ENCODE measurements around the gene NCS1.
A peak's percentile ranks its signal among the peaks of the same experiment; 100 is the strongest.
"Not testable (repeated sequence)": the region's sequence is repeated elsewhere in the genome, so short reads cannot be mapped to it uniquely, and the experiment has no call there.

NCS1 gene

GRCh38 chr9:130237076-130237475 is 64.9 kb downstream of the NCS1 start:
- no peak for DNase-seq (ENCODE audit: low read depth, low spot score)

DNA sequence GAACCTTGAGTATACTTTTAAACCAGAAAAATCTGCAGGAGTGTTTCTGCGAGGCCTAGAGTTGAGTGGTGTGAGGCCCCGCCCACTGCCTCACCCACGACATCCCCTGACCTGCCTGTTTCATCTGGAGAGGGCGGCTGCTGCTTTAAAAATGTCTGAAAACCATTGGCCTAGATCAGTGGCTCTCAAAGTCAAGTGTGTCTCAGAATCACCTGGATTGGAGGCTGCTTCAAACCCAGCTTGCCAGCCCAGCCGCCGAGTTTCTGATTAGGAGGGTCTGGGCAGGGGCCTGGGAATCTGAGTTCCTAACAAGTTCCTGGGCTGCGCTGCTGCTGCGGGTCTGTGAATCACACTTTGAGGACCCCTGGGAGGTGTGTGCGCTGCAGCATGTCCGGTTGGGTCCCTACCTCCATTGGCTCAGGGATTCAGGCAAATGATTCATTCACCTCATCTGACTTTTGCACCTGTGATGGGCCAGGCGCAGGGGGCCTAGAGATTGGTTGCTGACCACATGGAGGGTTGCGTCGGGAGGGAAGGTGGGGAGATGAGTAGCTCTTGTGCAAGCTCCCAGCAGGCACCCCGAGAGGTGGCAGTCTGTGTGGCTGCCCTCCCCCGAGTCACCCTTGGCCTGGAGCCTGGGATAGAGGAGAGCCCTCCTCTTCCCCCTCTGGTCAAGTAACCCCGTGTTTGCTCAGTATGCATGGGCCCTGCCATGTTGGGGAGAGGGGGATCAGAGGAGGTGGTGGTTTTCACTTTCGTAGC is 65.7 kb downstream of the NCS1 start:
- no peak for DNase-seq (ENCODE audit: low read depth, low spot score)

DNA sequence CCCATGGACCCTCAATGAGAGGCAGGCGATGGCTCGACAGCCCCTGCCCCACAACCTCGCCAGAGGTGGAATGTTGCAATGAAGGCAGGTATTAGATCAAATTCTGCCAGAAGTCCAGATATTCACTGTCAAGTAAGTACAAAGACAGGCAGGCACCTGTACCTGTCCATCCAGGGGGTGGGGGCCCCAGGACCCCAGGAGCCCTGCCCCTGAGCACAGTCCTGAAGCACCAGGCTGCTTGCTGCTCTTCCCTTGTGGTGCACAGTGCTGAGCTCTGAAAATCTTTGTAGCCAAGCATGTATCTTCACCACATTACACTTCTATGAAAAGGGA is 67.1 kb downstream of the NCS1 start:
- DNase-seq (ENCODE audit: low read depth, low spot score): no peak

- peak; percentile 34 for DNase-seq (ENCODE audit: low read depth, low spot score)
Measured at GRCh38 chr9:130239741-130240241, 67.6 kb downstream of the NCS1 start.

DNA sequence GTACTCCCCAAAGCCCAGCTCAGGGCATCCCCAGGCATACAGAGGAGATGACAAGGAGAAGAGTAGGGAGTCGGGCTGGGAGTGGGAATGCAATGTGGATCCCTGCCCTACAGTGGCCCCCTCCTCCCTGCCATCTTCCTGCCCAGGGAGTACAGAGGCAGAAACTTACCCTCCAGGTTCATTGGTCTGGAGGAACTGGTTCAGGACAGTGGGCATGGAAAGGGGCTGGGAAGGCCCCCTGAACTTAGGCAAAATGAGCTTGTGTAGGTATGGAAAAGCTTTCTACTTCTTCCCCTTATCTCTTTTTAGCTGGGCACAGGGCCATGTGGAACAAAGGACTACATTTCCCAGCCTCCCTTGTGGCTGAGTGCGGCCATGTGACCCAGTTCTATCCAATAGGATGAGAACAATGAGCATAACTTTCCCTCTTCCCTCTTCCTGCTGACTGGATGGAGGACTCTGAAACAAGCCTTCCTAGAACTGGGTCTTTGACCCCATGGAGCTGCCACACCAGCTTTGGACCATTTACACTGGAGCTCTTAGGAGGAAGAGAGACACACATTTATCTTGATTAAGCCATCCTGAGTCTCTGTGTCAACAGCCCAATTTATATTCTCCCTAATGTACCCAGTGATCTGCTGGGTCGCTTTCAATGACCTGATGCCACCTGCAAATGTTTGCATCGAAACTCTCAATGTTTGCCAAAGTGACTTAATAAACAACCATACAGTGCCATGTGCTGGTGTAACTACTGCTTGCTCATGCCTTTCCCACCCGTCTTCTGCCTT is 68.4 kb downstream of the NCS1 start:
- DNase-seq (ENCODE audit: low read depth, low spot score): peak; percentile 82

GRCh38 chr9:130241198-130241535 is 69.0 kb downstream of the NCS1 start:
- no peak for DNase-seq (ENCODE audit: low read depth, low spot score)

DNA sequence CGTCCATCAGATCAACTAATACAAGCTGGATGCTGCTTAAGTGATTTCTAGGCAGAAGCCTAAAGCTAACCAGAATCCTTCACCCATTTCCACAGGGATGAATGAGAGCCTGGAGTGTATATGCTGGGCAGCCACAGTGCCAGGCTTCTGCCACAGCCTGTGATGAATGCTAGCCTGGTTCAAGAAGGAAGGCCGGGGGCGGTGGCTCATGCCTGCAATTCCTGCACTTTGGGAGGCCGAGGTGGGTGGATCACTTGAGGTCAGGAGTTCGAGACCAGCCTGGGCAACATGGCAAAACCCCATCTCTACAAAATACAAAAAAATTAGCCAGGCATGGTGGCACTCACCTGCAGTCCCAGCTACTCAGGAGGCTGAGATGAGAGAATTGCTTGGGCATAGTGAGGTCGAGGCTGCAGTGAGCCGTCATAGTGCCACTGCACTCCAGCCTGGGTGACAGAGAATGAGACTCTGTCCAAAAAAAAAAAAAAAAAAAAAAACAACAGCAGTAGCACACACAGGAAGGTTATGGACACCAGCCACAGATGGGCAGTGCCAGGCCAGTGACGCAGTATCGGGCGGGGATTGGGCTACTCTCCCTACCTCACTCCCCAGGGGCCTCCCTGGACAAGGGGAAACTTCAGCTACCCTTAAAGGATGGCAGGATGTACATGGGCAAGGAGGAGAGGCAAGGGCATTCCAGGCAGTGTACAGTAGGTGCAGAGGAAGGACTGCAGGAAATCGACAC is 70.2 kb downstream of the NCS1 start:
- no peak for DNase-seq (ENCODE audit: low read depth, low spot score)

DNA sequence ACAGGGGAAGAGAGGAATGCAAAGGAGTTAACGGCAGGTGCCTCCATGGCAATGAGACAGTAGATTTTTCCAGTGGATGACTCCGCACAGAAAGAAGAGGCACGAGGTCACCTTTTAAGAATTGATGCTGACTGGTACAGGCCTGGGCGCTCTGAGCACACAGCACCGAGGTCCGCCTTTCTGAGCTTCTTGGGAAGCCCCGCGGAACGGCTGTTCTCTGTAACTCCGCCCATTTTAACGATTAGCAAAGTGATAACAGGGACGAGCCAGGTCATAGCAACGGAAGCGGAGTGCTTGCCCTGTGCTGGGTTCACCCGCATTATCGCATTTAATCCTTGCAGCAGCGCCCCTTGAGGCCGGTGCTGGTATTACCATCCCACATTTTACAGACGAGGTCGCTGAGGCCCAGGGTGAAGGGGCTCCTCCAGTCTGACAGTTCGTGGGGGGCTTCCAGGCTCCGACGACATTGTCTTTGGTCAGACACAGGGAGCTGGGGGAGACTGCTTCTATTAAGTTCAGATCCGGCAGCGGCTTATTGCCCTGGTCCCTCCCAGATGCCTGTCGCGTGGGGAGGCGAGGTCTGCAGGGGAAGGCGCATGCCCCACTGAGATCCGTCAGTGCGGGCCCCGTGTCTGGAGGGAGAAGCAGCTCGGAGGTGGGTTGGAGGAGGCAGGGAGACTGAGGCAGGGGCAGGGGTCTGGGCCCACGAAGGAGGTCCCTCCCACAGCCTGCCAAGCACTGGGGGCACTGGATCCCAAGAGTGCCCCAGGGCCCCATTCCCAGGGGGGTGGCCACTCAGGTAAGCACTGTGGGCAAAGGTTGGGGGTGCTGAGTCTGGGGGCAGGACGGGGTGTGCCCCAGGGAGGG is 71.0 kb downstream of the NCS1 start:
- peak; percentile 74 for DNase-seq (ENCODE audit: low read depth, low spot score)

DNA sequence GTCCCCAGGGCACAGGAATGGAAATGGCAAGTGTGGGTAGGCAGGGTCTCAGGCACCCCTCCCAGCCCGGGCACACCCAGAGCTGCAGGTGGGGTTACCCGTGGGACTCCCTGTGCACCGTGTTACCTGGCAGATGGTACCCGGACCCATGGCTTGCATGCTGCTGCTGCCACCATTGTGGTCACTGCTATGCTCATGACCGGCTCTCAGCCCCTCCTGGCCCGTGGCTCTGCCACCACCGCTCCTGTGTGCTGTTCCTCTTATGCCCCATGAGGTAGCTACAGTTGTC is 71.6 kb downstream of the NCS1 start:
- DNase-seq (ENCODE audit: low read depth, low spot score): no peak

- DNase-seq (ENCODE audit: low read depth, low spot score): no peak
Measured at GRCh38 chr9:130244548-130245165, 72.5 kb downstream of the NCS1 start.

DNA sequence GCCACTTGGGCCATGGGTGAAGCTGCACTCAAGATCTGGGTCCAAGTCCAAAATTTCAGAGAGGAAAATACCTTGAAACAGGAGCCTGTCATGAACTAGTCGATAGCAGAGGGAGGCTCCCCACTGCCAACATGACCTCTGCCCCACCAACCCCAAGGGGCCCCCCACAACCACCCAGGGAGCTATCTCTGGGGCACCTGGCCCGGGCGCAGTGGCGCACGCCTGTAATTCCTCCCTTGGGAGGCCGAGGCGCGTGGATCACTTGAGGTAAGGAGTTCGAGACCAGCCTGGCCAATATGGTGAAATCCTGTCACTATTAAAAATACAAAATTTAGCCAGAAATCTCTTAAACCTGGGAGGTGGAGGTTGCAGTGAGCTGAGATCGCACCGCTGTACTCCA is 73.3 kb downstream of the NCS1 start:
- no peak for DNase-seq (ENCODE audit: low read depth, low spot score)

GRCh38 chr9:130246126-130246525 is 73.9 kb downstream of the NCS1 start:
- DNase-seq (ENCODE audit: low read depth, low spot score): no peak

- DNase-seq (ENCODE audit: low read depth, low spot score): no peak
Measured at GRCh38 chr9:130254747-130255630, 82.8 kb downstream of the NCS1 start.

- DNase-seq (ENCODE audit: low read depth, low spot score): no peak
Measured at GRCh38 chr9:130255631-130256134, 83.5 kb downstream of the NCS1 start.

DNA sequence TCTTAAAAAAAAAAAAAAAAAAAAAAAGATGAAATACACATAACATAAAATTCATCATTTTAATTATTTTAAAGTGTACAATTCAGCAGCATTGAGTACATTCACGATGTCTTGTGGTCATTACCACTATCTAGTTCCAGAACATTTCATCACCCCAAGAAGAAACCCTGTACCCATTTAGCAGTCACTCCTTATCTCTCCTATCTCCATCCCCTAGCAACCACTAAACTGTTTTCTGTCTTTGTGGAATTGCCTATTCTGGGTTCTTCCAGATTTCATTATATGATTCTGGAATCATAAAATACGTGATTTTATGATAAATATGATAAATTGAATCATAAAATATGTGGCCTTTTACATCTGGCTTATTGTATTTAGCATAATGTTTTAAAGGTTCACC is 84.4 kb downstream of the NCS1 start:
- DNase-seq (ENCODE audit: low read depth, low spot score): no peak

DNA sequence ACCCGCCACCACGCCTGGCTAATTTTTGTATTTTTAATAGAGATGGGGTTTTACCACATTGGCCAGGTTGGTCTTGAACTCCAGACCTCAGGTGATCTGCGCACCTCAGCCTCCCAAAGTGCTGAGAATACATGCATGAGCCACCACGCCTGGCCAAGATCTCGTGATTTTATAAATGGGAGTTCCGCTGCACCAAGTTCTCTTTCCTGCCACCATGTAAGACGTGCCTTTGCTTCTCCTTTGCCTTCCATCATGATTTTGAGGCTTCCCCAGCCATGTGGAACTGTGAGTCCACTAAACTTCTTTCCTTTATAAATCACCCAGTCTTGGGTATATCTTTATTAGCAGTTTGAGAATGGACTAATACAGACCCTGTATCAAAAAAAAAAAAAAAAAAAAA is 85.9 kb downstream of the NCS1 start:
- not testable (repeated sequence) for DNase-seq (ENCODE audit: low read depth, low spot score)

- DNase-seq (ENCODE audit: low read depth, low spot score): no peak
Measured at GRCh38 chr9:130259044-130259443, 86.8 kb downstream of the NCS1 start.

DNA sequence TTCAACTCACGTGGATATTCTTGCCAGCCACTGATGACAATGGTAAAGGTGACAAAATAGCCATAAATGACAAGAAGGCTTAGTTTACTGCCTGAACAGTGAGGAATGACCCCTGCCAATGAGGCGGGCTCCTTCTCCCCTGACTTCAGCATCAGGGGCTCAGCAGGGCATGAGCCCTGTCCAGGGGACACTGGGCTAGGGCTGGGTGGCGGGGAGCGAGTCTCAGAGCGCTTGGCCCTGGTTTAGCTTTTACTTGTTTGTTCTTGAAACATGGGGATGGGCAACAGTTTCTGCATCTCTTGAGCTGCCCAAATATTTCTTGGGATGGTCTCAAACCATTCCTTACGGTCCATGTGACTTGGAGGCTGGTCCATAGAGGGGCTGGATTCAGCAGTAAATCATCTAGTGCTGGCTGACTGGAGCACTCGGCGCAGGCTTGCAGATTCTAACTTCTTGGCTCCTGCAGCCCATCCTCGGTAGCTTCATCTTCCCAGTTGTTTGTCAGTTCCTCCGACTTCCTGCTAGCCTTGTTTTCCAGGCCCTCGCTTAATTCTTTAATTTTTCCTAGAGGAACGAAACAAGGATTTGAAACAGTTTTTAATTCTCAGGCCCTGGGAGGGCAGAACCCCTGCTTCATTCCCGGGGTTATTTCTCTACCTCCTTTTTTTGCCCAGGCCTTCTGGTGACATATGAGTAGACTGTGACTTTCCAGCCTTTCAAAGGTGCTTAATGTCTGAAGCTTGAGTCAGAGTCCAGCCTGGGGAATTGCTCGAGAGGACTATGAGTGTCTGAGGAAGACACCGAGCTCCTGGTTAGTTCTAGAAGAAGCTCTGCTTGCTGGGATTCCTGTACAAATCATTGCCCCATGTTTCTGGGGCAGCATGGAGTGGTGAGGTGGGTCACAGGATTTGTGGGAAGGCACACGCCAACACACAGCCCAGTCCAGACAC is 88.9 kb downstream of the NCS1 start:
- DNase-seq (ENCODE audit: low read depth, low spot score): no peak
